ENCODE measurements around the gene CCSER1. TPM values are rescaled to one million over a fixed set of nuclear protein-coding genes. Genes with fewer than 3 reads are reported as not detected.
"Not testable (repeated sequence)": the region's sequence is repeated elsewhere in the genome, so short reads cannot be mapped to it uniquely, and the experiment has no call there.

The CCSER1 gene
- total RNA-seq, 1 experiment from 2014 or later, result not detected

DNA sequence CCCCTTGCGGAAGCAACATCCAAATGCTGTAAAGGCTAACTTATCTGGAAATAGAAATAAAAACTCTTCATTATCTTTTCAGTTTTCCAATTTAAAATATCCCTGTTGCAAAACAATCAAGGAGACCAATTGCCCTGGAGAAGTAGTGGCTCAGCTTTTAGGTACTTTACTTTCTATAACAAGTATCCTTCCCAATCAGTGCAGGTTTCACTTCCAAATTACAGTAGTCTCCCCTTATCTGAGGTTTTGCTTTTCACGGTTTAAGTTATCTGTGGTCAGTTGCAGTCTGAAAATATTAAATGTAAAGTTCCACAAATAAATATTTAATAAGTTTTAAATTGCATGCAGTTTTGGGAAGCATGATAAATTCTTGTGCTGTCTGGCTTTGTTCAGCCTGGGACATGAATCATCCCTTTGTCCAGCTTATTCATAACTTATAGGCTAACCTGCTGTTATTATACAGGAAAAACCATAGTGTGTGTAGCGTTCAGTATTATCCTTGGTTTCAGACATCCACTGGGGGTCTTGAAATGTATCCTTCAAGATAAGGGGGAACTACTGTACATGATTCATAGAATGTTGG is 1203.5 kb downstream of the CCSER1 start:
- Histone ChIP-seq H3K27me3 (no peaks in the 10 kb centered on the region), H3K9me3 (no peaks in the 10 kb centered on the region; the same call in 1 of the 2 replicates), H3K4me3 (no peak overlapping the region), H3K36me3 (no peaks in the 10 kb centered on the region)
- no peak for DNase-seq

DNA sequence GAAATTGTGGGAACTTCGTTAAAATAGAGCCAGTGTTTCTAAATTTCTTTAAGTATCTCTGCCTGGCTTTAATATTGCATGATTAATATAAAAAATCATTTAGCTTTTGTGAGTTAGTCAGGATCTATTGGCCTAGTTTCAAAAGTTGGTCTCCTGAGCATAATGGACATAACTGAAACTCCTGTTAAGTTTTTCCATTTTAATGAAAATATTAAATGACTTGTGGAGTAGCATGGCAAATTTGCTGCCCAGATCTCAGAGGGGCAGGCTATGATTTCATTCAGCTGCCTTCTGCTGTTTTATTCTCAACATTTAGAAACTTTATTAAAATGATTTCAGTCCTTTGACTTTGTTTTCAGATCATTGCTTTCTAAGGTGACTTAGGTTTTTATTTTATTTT is 1213.6 kb downstream of the CCSER1 start:
- Histone ChIP-seq H3K9me3 (no peaks in the 10 kb centered on the region), H3K4me3 (no peak overlapping the region), H3K36me3 (no peaks in the 10 kb centered on the region), H3K27me3 (no peaks in the 10 kb centered on the region)
- DNase-seq, result no peak

DNA sequence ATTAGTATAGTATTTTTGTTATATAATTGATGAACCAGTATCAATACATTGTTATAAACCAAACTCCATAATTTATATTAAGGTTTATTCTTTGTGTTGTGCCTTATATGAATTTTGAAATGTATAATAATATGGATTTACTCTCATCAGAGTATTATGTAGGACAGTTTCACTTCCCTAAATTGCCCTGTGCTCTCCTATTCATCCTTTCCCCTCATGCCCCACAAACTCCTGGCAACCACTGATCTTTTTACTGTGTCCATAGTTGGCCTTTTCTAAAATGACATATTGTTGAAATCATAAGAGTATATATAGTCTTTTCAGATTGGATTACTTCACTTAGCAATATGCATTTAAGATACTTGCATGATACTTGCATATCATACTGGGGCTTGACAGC is 1218.4 kb downstream of the CCSER1 start:
- DNase-seq, result no peak
- H3K4me3 ChIP-seq, result no peak overlapping the region
- H3K27me3 ChIP-seq, result no peaks in the 10 kb centered on the region
- no peaks in the 10 kb centered on the region for H3K9me3 ChIP-seq
- no peaks in the 10 kb centered on the region for H3K36me3 ChIP-seq

DNA sequence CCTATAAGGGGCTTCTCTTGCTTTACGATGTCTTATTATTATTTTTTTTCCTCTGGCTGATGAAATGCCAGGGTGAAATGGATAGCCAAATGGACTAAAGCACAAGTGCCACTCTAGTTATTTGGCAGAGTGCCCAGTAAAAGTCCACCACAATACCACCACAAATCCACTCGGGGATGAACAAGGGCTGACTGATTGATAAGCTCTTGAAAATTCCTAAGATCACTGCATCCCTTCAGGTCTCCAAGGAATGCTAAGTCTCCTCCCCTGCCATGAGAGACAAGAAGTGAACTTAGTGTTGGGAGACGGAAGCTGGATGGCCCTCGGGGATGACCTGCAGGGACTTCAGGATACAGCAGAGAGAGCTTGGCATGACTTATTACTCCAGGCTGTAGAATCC is 1229.3 kb downstream of the CCSER1 start:
- H3K4me3 ChIP-seq, H3K27me3 ChIP-seq, DNase-seq, H3K36me3 ChIP-seq, H3K9me3 ChIP-seq: not testable (repeated sequence)

DNA sequence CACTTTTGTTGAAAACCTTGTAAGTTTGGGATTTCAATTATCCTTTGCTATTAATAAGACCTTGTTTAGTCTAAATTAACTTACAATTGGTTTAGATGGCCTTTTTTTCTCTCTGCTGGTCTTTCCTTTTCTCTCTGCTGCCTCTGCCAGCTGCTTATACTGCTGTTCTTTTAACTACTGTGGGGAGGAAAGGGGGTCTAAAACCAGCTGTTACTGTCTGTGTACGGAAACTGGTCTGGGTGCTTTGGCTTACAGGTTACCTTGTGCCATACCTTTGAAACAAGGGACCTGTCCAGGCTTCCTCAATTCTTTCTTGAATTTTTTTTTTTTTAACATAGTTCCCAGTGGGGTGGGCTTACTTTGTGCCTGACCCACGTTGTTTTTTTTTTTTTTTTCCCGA is 1230.8 kb downstream of the CCSER1 start:
- not testable (repeated sequence) for H3K27me3 ChIP-seq, DNase-seq, H3K36me3 ChIP-seq, H3K9me3 ChIP-seq, H3K4me3 ChIP-seq

DNA sequence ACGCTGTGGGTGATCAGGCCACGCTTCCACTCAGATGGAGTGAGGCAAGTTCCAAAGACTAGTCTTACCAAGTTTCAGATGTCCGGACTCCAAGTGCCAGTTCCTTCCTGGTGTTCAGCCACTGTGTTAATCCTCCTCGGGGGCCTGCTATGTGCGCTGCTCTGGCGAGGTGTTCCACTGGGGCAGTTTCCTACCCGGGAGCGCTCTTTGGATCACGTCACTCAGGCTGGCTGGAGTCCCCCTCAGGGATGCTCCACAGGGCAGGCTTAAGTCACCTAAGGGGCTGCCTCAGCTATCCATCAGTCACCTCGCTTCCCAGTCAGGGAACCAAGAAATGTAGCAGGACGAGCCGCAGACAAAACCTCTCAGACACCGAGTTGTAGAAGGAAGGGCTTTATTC is 1231.4 kb downstream of the CCSER1 start:
- not testable (repeated sequence) for H3K4me3 ChIP-seq, H3K27me3 ChIP-seq, DNase-seq, H3K36me3 ChIP-seq, H3K9me3 ChIP-seq

DNA sequence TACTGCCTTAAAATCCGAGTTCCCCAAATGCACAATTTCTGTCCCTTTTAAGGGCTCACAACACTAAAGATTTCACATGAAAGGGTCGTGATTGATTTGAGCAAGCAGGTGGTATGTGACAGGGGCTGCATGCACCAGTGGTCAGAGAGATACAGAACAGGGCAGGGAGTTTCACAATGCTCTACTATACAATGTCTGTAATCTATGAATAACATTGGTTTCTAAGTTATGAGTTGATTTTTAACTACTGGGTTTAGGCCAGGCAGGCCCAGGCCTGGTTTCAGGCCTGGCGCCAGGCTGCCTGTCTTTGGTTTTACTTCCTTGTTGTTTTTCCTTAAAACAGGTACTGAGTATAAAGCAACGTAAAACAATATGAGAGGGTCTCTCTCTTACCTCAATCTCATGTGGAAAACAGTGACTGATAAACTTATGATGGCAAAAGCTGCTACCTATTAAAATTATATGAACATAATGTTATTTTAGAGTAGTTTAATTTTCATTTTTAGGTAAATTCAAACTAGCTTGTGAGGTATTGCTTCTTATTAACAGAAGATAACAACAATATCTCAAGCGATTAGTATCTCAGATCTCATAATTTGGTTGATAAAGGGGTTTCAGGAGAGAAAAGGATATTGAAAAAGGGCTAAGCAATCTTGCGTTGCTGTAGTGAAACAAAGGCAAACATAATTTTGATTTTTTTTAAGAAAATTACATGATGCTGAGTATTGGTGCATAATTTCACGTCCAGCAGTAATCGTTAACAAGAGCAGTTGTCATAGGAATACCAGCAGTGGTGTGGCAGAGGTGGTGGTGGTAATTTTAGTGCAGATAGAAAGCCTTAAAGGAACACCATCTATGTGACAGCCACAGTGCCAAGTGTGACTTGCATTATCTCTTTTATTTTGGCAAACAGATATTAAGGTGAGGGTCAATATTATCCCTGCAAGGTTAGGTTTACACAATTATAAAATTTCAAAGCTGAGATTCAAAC is 1232.1 kb downstream of the CCSER1 start:
- Histone ChIP-seq H3K27me3 (no peaks in the 10 kb centered on the region), H3K9me3 (no peaks in the 10 kb centered on the region), H3K36me3 (no peaks in the 10 kb centered on the region), H3K4me3 (no peak overlapping the region)
- peak; percentile 1 for DNase-seq

DNA sequence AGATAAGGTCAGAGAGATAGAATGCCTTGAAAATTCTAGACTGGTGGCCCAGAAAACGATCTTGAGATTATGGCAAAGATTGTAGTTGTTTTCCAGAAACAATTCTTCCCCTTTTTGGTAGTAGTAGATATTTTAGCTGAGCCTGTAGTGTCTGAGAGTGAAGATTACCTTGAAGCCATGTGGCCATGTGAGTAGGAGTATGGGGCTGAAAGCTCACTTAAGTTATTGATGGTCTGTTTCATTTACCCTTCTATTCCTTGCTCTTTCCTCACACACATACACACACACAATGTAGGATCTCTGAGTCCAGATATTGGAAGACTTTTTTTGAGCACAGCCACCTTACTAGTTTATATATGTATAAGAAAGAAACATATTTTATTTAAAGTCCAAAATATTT is 1234.9 kb downstream of the CCSER1 start:
- H3K36me3 ChIP-seq, result no peaks in the 10 kb centered on the region
- H3K4me3 ChIP-seq, result no peak overlapping the region
- no peaks in the 10 kb centered on the region for H3K27me3 ChIP-seq
- no peaks in the 10 kb centered on the region for H3K9me3 ChIP-seq
- no peak for DNase-seq

DNA sequence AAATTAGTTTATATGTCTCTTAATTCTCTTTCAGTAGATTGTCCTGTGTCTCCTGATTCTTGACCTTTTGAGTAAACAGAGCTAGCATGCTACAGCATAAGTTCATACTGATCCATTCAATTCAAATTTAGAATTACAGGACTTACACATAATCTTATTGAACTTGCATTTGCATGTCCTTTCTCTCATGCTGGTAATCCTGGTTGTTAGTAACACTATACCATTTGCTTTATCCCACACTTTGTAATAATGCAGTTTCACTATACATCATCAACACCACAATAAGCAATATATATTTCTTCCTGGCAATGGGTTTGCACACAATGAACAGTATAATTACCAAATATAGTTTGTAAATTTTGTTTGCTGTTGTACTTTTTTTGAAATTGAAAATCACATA is 1239.4 kb downstream of the CCSER1 start:
- no peaks in the 10 kb centered on the region for H3K36me3 ChIP-seq
- DNase-seq, result no peak
- no peaks in the 10 kb centered on the region for H3K27me3 ChIP-seq
- H3K4me3 ChIP-seq, result no peak overlapping the region
- no peaks in the 10 kb centered on the region for H3K9me3 ChIP-seq

DNA sequence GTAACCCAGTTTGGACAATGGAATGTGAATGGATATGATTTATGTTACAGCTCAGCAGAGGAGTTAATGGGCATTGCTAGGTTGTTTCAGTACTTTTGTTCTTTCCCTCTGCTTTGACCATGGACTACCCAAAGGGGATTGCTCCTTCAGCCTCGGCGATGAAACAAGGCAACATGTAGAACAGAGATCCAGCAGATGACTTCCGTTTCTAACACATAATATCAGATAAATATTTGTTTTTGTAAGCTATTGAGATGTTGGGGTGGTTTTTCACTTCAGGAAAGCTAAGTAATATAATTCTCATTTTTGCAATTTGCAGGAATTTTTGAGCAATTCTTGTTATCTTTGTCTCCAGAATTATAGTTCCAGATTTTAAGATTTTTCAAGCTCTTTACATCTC is 1241.9 kb downstream of the CCSER1 start:
- Histone ChIP-seq H3K9me3 (no peaks in the 10 kb centered on the region), H3K27me3 (no peaks in the 10 kb centered on the region), H3K36me3 (no peaks in the 10 kb centered on the region), H3K4me3 (no peak overlapping the region)
- DNase-seq, result no peak

DNA sequence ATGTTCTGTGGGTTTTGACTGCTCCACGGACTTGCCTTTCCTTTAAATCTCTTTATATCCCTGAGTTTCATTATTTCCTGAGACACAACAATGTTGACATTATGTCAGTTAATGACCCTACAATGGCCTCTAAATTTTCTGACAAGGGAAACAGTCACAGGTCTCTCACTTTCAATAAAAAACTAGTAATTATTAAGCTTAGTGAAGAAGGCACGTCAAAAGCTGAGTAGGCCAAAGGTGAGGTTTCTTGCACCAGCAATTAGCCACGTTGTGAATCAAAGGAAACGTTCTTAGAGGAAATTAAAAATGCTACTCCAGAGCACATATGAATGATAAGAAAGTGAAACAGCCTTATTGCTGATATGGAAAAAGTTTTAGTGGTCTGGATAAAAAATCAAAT is 1246.4 kb downstream of the CCSER1 start:
- Histone ChIP-seq H3K27me3 (no peaks in the 10 kb centered on the region), H3K9me3 (no peaks in the 10 kb centered on the region), H3K36me3 (no peaks in the 10 kb centered on the region), H3K4me3 (no peak overlapping the region)
- DNase-seq, result no peak

DNA sequence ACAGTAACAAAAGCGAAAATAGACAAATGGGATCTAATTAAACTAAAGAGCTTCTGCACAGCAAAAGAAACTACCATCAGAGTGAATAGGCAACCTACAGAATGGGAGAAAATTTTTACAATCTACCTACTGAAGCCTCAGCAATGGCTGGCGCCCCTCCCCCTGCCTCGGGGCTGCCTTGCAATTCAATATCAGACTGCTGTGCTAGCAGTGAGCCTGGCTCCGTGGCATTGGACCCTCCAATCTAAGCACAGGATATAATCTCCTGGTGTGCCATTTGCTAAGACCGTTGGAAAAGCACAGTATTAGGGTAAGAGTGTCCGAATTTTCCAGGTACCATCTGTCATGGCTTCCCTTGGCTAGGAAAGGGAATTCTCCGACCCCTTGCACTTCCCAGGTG is 1278.2 kb downstream of the CCSER1 start:
- H3K9me3 ChIP-seq, H3K27me3 ChIP-seq, H3K4me3 ChIP-seq, DNase-seq, H3K36me3 ChIP-seq: not testable (repeated sequence)

DNA sequence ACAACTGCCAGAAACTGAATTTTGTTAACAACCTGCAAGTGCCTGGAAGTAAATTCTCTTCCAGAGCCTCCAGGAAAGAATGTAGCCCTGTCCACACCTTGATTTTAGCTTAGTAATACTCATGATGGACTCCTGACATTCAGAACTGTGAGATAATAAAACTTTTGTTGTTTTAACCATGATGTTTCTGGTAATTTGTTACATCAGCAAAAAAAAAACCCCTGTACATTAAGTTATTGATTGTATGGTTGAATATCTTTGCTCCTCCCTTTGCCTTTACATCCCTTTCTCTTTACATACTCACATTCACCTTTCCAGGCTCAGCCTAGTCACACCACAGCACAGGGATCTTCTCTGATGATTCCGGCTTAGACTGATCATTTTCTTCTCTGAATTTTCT is 1294.8 kb downstream of the CCSER1 start:
- Histone ChIP-seq H3K4me3 (no peak overlapping the region), H3K36me3 (no peaks in the 10 kb centered on the region), H3K9me3 (no peaks in the 10 kb centered on the region), H3K27me3 (no peaks in the 10 kb centered on the region)
- DNase-seq, result no peak

DNA sequence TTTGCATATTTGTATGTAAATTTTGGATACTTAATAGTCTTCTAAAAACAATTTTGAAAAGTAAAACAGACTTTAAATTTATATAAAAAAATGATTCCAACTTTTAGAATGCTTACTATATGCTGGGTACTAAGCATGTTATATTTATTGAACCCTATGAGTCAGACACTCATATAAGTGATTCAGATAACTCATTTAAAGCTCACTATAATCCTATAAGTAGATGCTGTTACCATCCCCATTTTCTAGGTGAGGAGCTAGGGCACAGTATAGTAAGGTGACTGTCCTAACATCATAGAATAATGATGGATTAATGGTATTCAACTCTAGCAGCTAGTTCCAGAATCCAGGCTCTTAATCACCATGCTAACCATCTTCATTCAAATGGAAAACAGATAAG is 1299.5 kb downstream of the CCSER1 start:
- no peaks in the 10 kb centered on the region for H3K27me3 ChIP-seq
- no peak overlapping the region for H3K4me3 ChIP-seq
- no peaks in the 10 kb centered on the region for H3K36me3 ChIP-seq
- DNase-seq, result no peak
- H3K9me3 ChIP-seq, result no peaks in the 10 kb centered on the region

DNA sequence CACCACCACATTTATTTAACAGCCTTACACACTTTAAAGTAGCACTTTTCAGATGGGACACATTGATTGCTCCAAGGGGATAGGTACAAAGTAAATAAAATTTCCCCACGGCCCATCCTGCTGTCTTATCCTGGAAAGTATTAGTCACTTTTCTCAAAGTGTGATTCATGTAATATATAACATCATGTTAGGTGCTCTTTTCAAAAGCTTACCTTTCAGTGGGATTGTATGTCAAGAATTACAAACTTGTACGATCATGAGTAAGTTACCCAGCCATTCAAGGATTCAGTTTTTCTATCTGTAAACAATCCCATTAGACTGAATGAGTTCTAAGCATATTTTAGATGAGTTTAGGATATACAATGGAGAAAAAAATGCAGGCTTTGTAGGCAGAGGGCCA is 1300.0 kb downstream of the CCSER1 start:
- H3K4me3 ChIP-seq, result no peak overlapping the region
- no peak for DNase-seq
- no peaks in the 10 kb centered on the region for H3K27me3 ChIP-seq
- no peaks in the 10 kb centered on the region for H3K9me3 ChIP-seq
- H3K36me3 ChIP-seq, result no peaks in the 10 kb centered on the region

DNA sequence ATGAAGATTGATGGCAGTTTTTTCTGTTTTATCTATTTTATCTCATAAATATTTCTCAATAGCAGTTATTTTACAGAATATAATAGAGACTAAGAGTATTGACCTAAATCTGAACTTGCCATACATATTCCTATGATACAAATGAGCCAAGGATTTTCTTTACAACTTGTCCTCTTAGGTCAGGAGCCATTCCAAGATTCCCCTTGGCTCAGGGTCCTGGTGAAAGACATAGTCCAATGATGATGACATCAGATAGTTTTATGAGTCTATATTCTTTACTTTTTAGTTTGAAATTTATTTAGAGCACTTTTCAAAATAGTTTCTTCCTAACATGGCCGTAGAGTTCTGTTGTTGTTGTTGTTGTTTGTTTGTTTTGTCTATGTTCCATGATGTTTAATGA is 1307.4 kb downstream of the CCSER1 start:
- no peaks in the 10 kb centered on the region for H3K9me3 ChIP-seq
- no peak overlapping the region for H3K4me3 ChIP-seq
- DNase-seq, result no peak
- no peaks in the 10 kb centered on the region for H3K36me3 ChIP-seq
- no peaks in the 10 kb centered on the region for H3K27me3 ChIP-seq

DNA sequence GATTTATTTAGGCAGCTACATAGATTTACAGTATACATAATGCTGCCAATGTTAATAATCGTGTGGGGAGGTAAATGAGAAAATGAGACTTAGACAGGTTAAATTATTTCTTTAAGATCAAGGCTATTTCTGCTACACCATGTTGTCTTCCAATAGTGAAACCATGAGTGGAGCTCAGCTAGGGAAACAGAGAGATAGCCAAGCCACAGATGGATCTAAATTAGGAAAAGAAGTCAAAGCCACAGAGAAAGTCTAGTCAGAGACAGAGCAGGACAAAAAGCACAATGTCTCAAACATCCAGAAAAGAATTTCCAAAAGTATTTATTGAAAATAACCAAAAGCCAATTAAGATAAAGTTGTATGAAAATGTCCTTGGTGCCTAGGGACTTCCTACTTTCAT is 1309.4 kb downstream of the CCSER1 start:
- no peaks in the 10 kb centered on the region for H3K36me3 ChIP-seq
- H3K9me3 ChIP-seq, result no peaks in the 10 kb centered on the region
- no peak for DNase-seq
- H3K4me3 ChIP-seq, result no peak overlapping the region
- H3K27me3 ChIP-seq, result no peaks in the 10 kb centered on the region

DNA sequence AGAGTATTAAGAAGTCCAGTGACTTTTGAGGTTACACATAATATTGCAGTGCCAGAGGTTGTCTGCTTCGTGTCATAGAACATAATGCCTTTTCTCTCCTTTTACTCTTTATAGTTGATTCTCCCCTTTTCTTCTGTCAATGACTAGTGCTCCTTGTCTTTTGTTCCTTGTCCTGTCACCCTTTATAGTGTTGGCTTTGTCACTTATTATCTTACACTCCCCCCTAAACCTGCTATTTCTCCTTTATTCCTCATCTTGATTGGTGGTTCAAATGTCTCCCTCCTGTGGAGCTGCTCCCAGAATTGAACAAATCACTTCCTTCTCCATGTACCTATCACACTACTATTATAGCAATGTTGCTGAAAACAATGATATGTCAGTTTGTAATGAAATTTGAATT is 1320.0 kb downstream of the CCSER1 start:
- no peak for DNase-seq
- H3K9me3 ChIP-seq, result no peaks in the 10 kb centered on the region
- no peak overlapping the region for H3K4me3 ChIP-seq
- H3K27me3 ChIP-seq, result no peaks in the 10 kb centered on the region
- no peaks in the 10 kb centered on the region for H3K36me3 ChIP-seq
